Panc1 (cell line): Measurements from ENCODE around the gene GTSE1. TPM values are rescaled to one million over a fixed set of nuclear protein-coding genes. Genes with fewer than 3 reads are reported as not detected.

ENCODE experiments used
- ATAC-seq: fragments of 200-7000 bp; cut with Tn5 transposase; 2 replicates; pipeline ENCODE4 v1.9.1; 2020; ENCODE audit warnings: mild to moderate bottlenecking, moderate library complexity
- BruUV-seq: library from RNA; stranded (reverse); fragments of 400-500 nt; replicated peaks from 2 replicates; lab custom pipeline; 2021; lab: Mats Ljungman, UMichigan
- CTCF ChIA-PET: fragments of 300-600 bp; sonication (Branson Sonifier 250); formaldehyde crosslinking; loops from one replicate; lab custom pipeline; 2022; ENCODE audit warnings: antibody characterized with exemption; lab: Charles Lee
- POLR2A ChIA-PET: fragments of 300-600 bp; sonication (Branson Sonifier 250); formaldehyde crosslinking; loops from one replicate; lab custom pipeline; 2022; ENCODE audit warnings: antibody characterized with exemption; lab: Charles Lee
- DNase-seq: peaks from one replicate; pipeline ENCODE4 v3.0.0-alpha.2; 2010; ENCODE audit warnings: low read depth, low spot score
- H3K27ac ChIP-seq: 2 replicates; pipeline ENCODE4 v1.5.1; 2011; ENCODE audit warnings: mild to moderate bottlenecking, low read length, inconsistent platforms
- H3K27me3 ChIP-seq: fragments of 200-500 bp; sonication (Bioruptor generic); 2 replicates; pipeline ENCODE4 v1.6.0; 2014; ENCODE audit warnings: low read length, inconsistent platforms; ENCODE audit not compliant: control insufficient read depth, insufficient read depth
- H3K36me3 ChIP-seq: fragments of 200-500 bp; sonication (Bioruptor generic); 2 replicates; pipeline ENCODE4 v1.5.1; 2014; ENCODE audit warnings: inconsistent platforms, mild to moderate bottlenecking, low read length, moderate library complexity; ENCODE audit not compliant: control insufficient read depth, insufficient read depth
- H3K4me1 ChIP-seq: 2 replicates; pipeline ENCODE4 v1.5.1; 2011; ENCODE audit warnings: inconsistent platforms, mild to moderate bottlenecking, low read length, moderate library complexity; ENCODE audit not compliant: control insufficient read depth, insufficient read depth
- H3K4me3 ChIP-seq, 2 experiments: 2 replicates each; pipeline ENCODE4 v1.5.1; 2011 to 2012; ENCODE audit warnings: low read depth in 2 of 2, low read length in 2 of 2, mild to moderate bottlenecking in 2 of 2, inconsistent platforms in 1 of 2, moderate library complexity in 1 of 2
- H3K9me3 ChIP-seq: fragments of 200-500 bp; sonication (Bioruptor generic); 2 replicates; pipeline ENCODE4 v1.5.1; 2014; ENCODE audit warnings: low read depth, mild to moderate bottlenecking, inconsistent platforms, low read length, moderate library complexity; ENCODE audit not compliant: control insufficient read depth, insufficient read depth
- CTCF ChIP-seq: fragments of 450-650 bp; IDR thresholded peaks from 2 replicates; pipeline ENCODE4 v1.5.1; 2017; ENCODE audit warnings: mild to moderate bottlenecking
- POLR2AphosphoS5 ChIP-seq: IDR thresholded peaks from 2 replicates; pipeline ENCODE4 v1.6.1; 2012; ENCODE audit warnings: mild to moderate bottlenecking, low read depth, low read length, moderate library complexity
- REST ChIP-seq, 2 experiments: IDR thresholded peaks; 2 replicates each; pipeline ENCODE4 v1.6.1; 2011 to 2012; ENCODE audit warnings: low read depth in 2 of 2, control low read depth in 1 of 2, low read length in 1 of 2, mild to moderate bottlenecking in 1 of 2, moderate library complexity in 1 of 2; ENCODE audit not compliant: insufficient read depth in 1 of 2
- SIN3A ChIP-seq: IDR thresholded peaks from 2 replicates; pipeline ENCODE4 v1.6.1; 2012; ENCODE audit warnings: low read depth, mild to moderate bottlenecking, low read length, moderate library complexity, borderline replicate concordance; ENCODE audit not compliant: insufficient read depth
- TCF7L2 ChIP-seq: IDR thresholded peaks from 2 replicates; pipeline ENCODE4 v1.6.1; 2011; ENCODE audit warnings: mild to moderate bottlenecking, low read depth, low read length, inconsistent platforms
- in situ Hi-C: cut with HindIII; loops from 2 replicates; pipeline ENCODE4 v1.10.0; 2016; ENCODE audit warnings: low sequenced_read_pairs, low pct_unique_long_range_greater_than_20kb
- intact Hi-C: fragments of 100-400 bp; cut with micrococcal nuclease; formaldehyde crosslinking; loops from one replicate; pipeline ENCODE4 v1.10.0; 2022; ENCODE audit not compliant: unreplicated experiment
- total RNA-seq: library from RNA; stranded (reverse); gene quantifications from one replicate; pipeline ENCODE4 v1.2.1, GENCODE V29; 2021; ENCODE audit not compliant: unreplicated experiment

The GTSE1 gene
- total RNA-seq, 1 experiment from 2014 or later = 36.2 TPM

GRCh38 chr22:46260038-46260437 lies 36.6 kb upstream of the GTSE1 start:
- CTCF ChIA-PET = no interaction called here
- BruUV-seq = no TSS peak
- no peak overlapping the region for H3K27ac ChIP-seq
- no peak overlapping the region for H3K4me3 ChIP-seq
- ATAC-seq = no peak
- POLR2A ChIA-PET = no interaction called here
- no peaks in the 10 kb centered on the region for H3K36me3 ChIP-seq
- no peak for DNase-seq
- TF ChIP-seq TCF7L2 = no peak
- no peak for TF ChIP-seq SIN3A
- no peak for TF ChIP-seq CTCF
- TF ChIP-seq POLR2AphosphoS5 = no peak
- TF ChIP-seq REST (IDR thresholded peaks at IDR 0.05; ENCODE audit: insufficient read depth in 1 of 2, low read depth in 2 of 2, low read length in 1 of 2) = no peak
- no peaks in the 10 kb centered on the region for H3K9me3 ChIP-seq
- in situ Hi-C loops (no loop called here), intact Hi-C loops (no loop called here)
- H3K27me3 ChIP-seq = no peaks in the 10 kb centered on the region
- no peaks in the 10 kb centered on the region for H3K4me1 ChIP-seq

- ATAC-seq = no peak
- Histone ChIP-seq H3K4me1 (no peaks in the 10 kb centered on the region), H3K27ac (no peak overlapping the region), H3K4me3 (no peak overlapping the region), H3K36me3 (no peaks in the 10 kb centered on the region), H3K9me3 (no peaks in the 10 kb centered on the region), H3K27me3 (no peaks in the 10 kb centered on the region)
- POLR2A ChIA-PET = no interaction called here
- no TSS peak for BruUV-seq
- CTCF ChIA-PET = no interaction called here
- TF ChIP-seq SIN3A = no peak
- no peak for TF ChIP-seq TCF7L2
- TF ChIP-seq CTCF = no peak
- TF ChIP-seq REST (IDR thresholded peaks at IDR 0.05; ENCODE audit: insufficient read depth in 1 of 2, low read depth in 2 of 2, low read length in 1 of 2) = no peak
- no peak for TF ChIP-seq POLR2AphosphoS5
- intact Hi-C loops (no loop called here), in situ Hi-C loops (no loop called here)
- no peak for DNase-seq
Observed at GRCh38 chr22:46262449-46263215, 34.0 kb upstream of the GTSE1 start.
